ENCODE measurements around the gene CUTA. TPM values are rescaled to one million over a fixed set of nuclear protein-coding genes. Genes with fewer than 3 reads are reported as not detected.
"Not testable (repeated sequence)": the region's sequence is repeated elsewhere in the genome, so short reads cannot be mapped to it uniquely, and the experiment has no call there.

Gene CUTA
- total and polyA plus RNA-seq, 2 of the 13 experiments (the other 11 are each of a cell fraction or from before 2014, with no cell fraction given): 170 to 180 TPM

- TF ChIP-seq ZBTB49 (CRISPR knock-in tag; IDR thresholded peaks at IDR 0.05; ENCODE audit: borderline replicate concordance): no peak
- TF ChIP-seq ZBTB4 (CRISPR knock-in tag; IDR thresholded peaks at IDR 0.05; ENCODE audit: borderline replicate concordance): no peak
- TF ChIP-seq NCOA5 (CRISPR knock-in tag; IDR thresholded peaks at IDR 0.05): no peak
- no peak for TF ChIP-seq KLF16 (CRISPR knock-in tag; IDR thresholded peaks at IDR 0.05)
Observed at GRCh38 chr6:33380272-33380981, 37.5 kb downstream of the CUTA start (continued).

- H3K27ac ChIP-seq (ENCODE audit: extremely low read length, insufficient read depth, low read length); H2AFZ ChIP-seq (ENCODE audit: low read length); H3K4me3 ChIP-seq (replicated peaks in 1 of 3; ENCODE audit: insufficient read depth in 1 of 3, low read depth in 2 of 3, low read length in 3 of 3); POLR2A ChIA-PET; DNase-seq (ENCODE audit: low spot score); FAIRE-seq; H4K20me1 ChIP-seq (ENCODE audit: insufficient read depth, low read length); H3K4me2 ChIP-seq (ENCODE audit: low read depth, low read length); CTCF ChIA-PET (ENCODE audit: low intra/inter-chr PET ratio, low total read pairs); in situ Hi-C loops (cut with HindIII; ENCODE audit: extremely low pct_ligation_motif_present, low pct_unique_long_range_greater_than_20kb); H3K36me3 ChIP-seq (replicated peaks in 1 of 2; ENCODE audit: control insufficient read depth in 1 of 2, insufficient read depth in 2 of 2, low read length in 2 of 2); H3K27me3 ChIP-seq (ENCODE audit: control insufficient read depth in 1 of 2, insufficient read depth in 2 of 2, low read length in 2 of 2); H3K9me3 ChIP-seq (ENCODE audit: low read length); ATAC-seq; H3K9ac ChIP-seq (ENCODE audit: insufficient read depth, low read depth, low read length); H3K79me2 ChIP-seq (ENCODE audit: insufficient read depth, low read length); BruUV-seq (replicated peaks); intact Hi-C loops (cut with micrococcal nuclease; ENCODE audit: unreplicated experiment): not testable (repeated sequence)
- 78% methylated on average over 10 of the region's 10 CpGs for WGBS (ENCODE audit: low lambda C conversion rate)
- peaks cover 23% of the 10 kb centered on the region for H3K4me1 ChIP-seq (ENCODE audit: insufficient read depth, low read length)
Observed at GRCh38 chr6:33379184-33379583, 38.7 kb downstream of the CUTA start.

Data from HepG2 (cell line).